ENCODE results near the gene NCAM1.

The NCAM1 gene

DNA sequence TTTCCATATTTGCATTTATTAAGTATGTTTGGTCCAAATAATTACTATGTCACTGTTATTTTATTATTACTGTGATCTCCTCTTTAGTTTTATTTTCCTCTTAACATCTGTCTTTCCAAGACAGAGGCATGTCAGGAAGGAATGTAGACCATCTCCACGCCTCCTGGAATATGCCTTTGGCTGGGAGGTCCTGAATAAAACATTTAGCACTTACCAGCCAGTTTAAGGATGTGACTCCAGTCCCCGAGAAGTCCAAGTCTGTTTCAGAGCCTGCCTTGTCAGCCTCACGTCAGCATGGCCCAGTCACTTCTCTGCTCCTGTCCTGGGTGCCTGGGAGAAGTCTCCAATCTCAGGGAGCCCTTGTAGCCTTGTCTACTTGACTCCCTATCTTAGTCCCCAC, 74.5 kb downstream of the NCAM1 start:
- Histone ChIP-seq H3K27ac (no peak overlapping the region), H3K79me2 (no peaks in the 10 kb centered on the region), H3K27me3 (ENCODE audit: control insufficient read depth, insufficient read depth, low read length) (no peaks in the 10 kb centered on the region), H3K36me3 (ENCODE audit: control insufficient read depth, insufficient read depth, low read length) (no peaks in the 10 kb centered on the region), H3K4me2 (ENCODE audit: low read length) (no peak overlapping the region), H3K9me3 (ENCODE audit: control insufficient read depth, low read length) (no peaks in the 10 kb centered on the region), H2AFZ (no peak overlapping the region), H3K4me3 (ENCODE audit: low read depth, low read length) (no peak overlapping the region), H3K9ac (no peak overlapping the region), H3K4me1 (no peaks in the 10 kb centered on the region)
- TF ChIP-seq, protein P1, sequence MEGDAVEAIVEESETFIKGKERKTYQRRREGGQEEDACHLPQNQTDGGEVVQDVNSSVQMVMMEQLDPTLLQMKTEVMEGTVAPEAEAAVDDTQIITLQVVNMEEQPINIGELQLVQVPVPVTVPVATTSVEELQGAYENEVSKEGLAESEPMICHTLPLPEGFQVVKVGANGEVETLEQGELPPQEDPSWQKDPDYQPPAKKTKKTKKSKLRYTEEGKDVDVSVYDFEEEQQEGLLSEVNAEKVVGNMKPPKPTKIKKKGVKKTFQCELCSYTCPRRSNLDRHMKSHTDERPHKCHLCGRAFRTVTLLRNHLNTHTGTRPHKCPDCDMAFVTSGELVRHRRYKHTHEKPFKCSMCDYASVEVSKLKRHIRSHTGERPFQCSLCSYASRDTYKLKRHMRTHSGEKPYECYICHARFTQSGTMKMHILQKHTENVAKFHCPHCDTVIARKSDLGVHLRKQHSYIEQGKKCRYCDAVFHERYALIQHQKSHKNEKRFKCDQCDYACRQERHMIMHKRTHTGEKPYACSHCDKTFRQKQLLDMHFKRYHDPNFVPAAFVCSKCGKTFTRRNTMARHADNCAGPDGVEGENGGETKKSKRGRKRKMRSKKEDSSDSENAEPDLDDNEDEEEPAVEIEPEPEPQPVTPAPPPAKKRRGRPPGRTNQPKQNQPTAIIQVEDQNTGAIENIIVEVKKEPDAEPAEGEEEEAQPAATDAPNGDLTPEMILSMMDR (IDR thresholded peaks at IDR 0.05): no peak

DNA sequence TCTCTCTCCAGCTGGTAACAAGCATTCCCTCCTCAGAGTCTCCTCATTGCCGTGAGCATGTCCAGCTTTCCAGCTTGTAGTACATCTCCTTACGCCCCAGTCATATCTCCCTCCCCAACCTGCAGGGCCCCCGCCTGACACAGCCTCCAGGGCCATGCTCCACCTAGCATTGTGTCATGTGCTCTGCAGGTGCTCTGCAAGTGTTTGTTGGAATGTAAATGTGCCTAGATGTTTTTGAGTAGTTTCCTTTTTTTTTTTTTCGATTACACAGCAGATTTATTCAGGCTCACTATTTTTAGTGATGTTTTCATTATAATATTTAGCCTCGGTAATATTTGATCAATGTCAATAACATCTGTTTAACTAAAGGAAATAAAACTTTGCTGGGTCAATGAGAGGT, 82.5 kb downstream of the NCAM1 start:
- no peaks in the 10 kb centered on the region for H3K27me3 ChIP-seq (ENCODE audit: control insufficient read depth, insufficient read depth, low read length)
- TF ChIP-seq, protein P1 (IDR thresholded peaks at IDR 0.05): no peak
- no peak overlapping the region for H3K4me3 ChIP-seq (ENCODE audit: low read depth, low read length)
- no peak overlapping the region for H3K9ac ChIP-seq
- H3K36me3 ChIP-seq (ENCODE audit: control insufficient read depth, insufficient read depth, low read length): no peaks in the 10 kb centered on the region
- H3K4me1 ChIP-seq: no peaks in the 10 kb centered on the region
- no peaks in the 10 kb centered on the region for H3K9me3 ChIP-seq (ENCODE audit: control insufficient read depth, low read length)
- no peak overlapping the region for H2AFZ ChIP-seq
- H3K27ac ChIP-seq: no peak overlapping the region
- no peaks in the 10 kb centered on the region for H3K79me2 ChIP-seq
- H3K4me2 ChIP-seq (ENCODE audit: low read length): no peak overlapping the region

DNA sequence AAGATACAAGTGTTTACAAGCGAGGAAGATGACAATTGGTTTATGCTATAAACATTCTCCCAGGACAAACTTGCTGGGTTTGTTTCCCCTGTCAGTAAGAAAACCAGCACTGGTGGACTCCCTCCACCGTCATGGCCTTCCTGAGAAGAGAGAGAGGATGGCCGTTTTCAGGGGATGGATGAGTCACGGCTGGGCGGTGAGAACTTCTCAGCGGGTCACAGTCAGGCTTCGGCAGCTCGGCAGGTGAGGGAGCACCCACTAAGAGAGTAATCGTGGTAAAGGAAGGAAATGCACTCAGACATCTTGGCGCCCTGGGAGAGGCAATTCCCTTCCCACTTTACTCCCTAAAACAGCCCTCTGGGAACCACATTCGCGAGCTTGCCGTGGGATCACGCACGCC, 83.9 kb downstream of the NCAM1 start:
- no peak overlapping the region for H3K9ac ChIP-seq
- no peak overlapping the region for H3K27ac ChIP-seq
- H3K79me2 ChIP-seq: no peaks in the 10 kb centered on the region
- no peak overlapping the region for H2AFZ ChIP-seq
- H3K4me3 ChIP-seq (ENCODE audit: low read depth, low read length): no peak overlapping the region
- H3K4me1 ChIP-seq: no peaks in the 10 kb centered on the region
- H3K9me3 ChIP-seq (ENCODE audit: control insufficient read depth, low read length): no peaks in the 10 kb centered on the region
- no peaks in the 10 kb centered on the region for H3K36me3 ChIP-seq (ENCODE audit: control insufficient read depth, insufficient read depth, low read length)
- no peak overlapping the region for H3K4me2 ChIP-seq (ENCODE audit: low read length)
- no peaks in the 10 kb centered on the region for H3K27me3 ChIP-seq (ENCODE audit: control insufficient read depth, insufficient read depth, low read length)
- TF ChIP-seq, protein P1 (IDR thresholded peaks at IDR 0.05): no peak

DNA sequence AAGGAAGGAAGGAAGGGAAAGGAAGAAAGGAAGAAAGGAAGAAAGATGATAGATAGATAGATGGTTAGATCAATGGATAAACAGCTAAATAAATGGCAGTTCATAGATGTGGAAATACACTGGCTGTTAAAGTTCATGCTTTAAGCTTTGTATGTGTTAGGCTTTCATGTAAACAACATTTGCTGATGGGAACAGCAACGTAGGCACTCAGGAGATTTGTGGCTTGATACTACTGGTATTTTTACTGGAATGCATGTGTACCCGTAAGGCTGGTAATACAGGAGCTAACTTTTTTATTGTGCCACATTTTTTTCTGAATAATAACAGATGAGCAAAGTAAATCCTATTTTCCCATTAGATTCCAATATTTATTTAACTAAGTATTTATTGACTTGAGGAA, 85.6 kb downstream of the NCAM1 start:
- no peak overlapping the region for H2AFZ ChIP-seq
- H3K9ac ChIP-seq: no peak overlapping the region
- H3K4me1 ChIP-seq: no peaks in the 10 kb centered on the region
- H3K27me3 ChIP-seq (ENCODE audit: control insufficient read depth, insufficient read depth, low read length): no peaks in the 10 kb centered on the region
- no peak overlapping the region for H3K27ac ChIP-seq
- no peak overlapping the region for H3K4me3 ChIP-seq (ENCODE audit: low read depth, low read length)
- H3K4me2 ChIP-seq (ENCODE audit: low read length): no peak overlapping the region
- no peaks in the 10 kb centered on the region for H3K36me3 ChIP-seq (ENCODE audit: control insufficient read depth, insufficient read depth, low read length)
- H3K9me3 ChIP-seq (ENCODE audit: control insufficient read depth, low read length): no peaks in the 10 kb centered on the region
- H3K79me2 ChIP-seq: no peaks in the 10 kb centered on the region
- TF ChIP-seq, protein P1 (IDR thresholded peaks at IDR 0.05): no peak
